Endothelial cell of umbilical vein (primary cell): ENCODE results near the gene ASPHD2. TPM values are rescaled to one million over a fixed set of nuclear protein-coding genes. Genes with fewer than 3 reads are reported as not detected.

Experiments used
- BruUV-seq: library from RNA; stranded (reverse); fragments of 400-500 nt; replicated peaks from 2 replicates; lab custom pipeline; 2021; lab: Mats Ljungman, UMichigan
- CTCF ChIA-PET: fragments of 300-600, 350-600 bp; sonication (Branson Sonifier 250); formaldehyde crosslinking; loops from one replicate; lab custom pipeline; 2021; ENCODE audit warnings: antibody characterized with exemption, inconsistent platforms; lab: Charles Lee
- POLR2A ChIA-PET: fragments of 300-600, 350-600 bp; sonication (Branson Sonifier 250); formaldehyde crosslinking; loops from one replicate; lab custom pipeline; 2021; ENCODE audit warnings: antibody characterized with exemption, inconsistent platforms; lab: Charles Lee
- DNase-seq: peaks from one replicate; pipeline ENCODE4 v3.0.0-alpha.2; 2011; ENCODE audit warnings: low read depth, low spot score
- FAIRE-seq: peaks from 2 replicates; lab custom pipeline; 2011; peaks lifted over from hg19 to GRCh38; lab: Jason Lieb, UNC
- H2AFZ ChIP-seq: 2 replicates; pipeline ENCODE4 v1.6.0; 2012; ENCODE audit warnings: low read depth, low read length, control low read depth, inconsistent platforms
- H3K27ac ChIP-seq: 2 replicates; pipeline ENCODE4 v1.5.1; 2011; ENCODE audit warnings: low read depth, mild to moderate bottlenecking, control low read depth, low read length, moderate library complexity; ENCODE audit not compliant: insufficient read depth
- H3K27me3 ChIP-seq, 2 experiments: 2 replicates each; pipeline versions ENCODE4 v1.6.0 to v1.6.1; 2011; ENCODE audit warnings: low read length in 2 of 2, mixed read lengths in 1 of 2; ENCODE audit not compliant: control insufficient read depth in 2 of 2, insufficient read depth in 2 of 2
- H3K36me3 ChIP-seq, 2 experiments: 2 replicates in 1 of 2; 3 replicates in 1 of 2; pipeline ENCODE4 v1.5.1; 2011; ENCODE audit warnings: low read length in 2 of 2, mild to moderate bottlenecking in 1 of 2, moderate library complexity in 1 of 2; ENCODE audit not compliant: control insufficient read depth in 2 of 2, insufficient read depth in 2 of 2; ENCODE audit errors: extremely low read depth in 1 of 2
- H3K4me1 ChIP-seq: 3 replicates; pipeline ENCODE4 v1.5.1; 2011; ENCODE audit warnings: mild to moderate bottlenecking, low read length; ENCODE audit not compliant: control insufficient read depth, insufficient read depth; ENCODE audit errors: extremely low read depth
- H3K4me2 ChIP-seq: 2 replicates; pipeline ENCODE4 v1.6.1; 2011; ENCODE audit warnings: low read length, control low read depth, mixed read lengths; ENCODE audit not compliant: insufficient read depth
- H3K4me3 ChIP-seq, 3 experiments: fragments of 200-600 bp in 1 of 3; sonication (generic), shearing (Covaris generic) in 1 of 3; replicated peaks in 1 of 3; 2 replicates each; pipeline ENCODE4 v1.5.1; 2011 to 2016; ENCODE audit warnings: control low read depth in 3 of 3, low read length in 3 of 3, mild to moderate bottlenecking in 2 of 3, inconsistent platforms in 1 of 3, low read depth in 1 of 3, moderate library complexity in 1 of 3; ENCODE audit not compliant: insufficient read depth in 1 of 3
- H3K79me2 ChIP-seq: 2 replicates; pipeline ENCODE4 v1.6.0; 2012; ENCODE audit warnings: low read length, inconsistent platforms; ENCODE audit not compliant: control insufficient read depth, insufficient read depth
- H3K9ac ChIP-seq: replicated peaks from 2 replicates; pipeline ENCODE3; 2011; ENCODE audit warnings: low read length, control low read depth; ENCODE audit not compliant: insufficient read depth; ENCODE audit errors: extremely low read depth
- H3K9me1 ChIP-seq: replicated peaks from 3 replicates; pipeline ENCODE4 v1.6.0; 2011; ENCODE audit warnings: mild to moderate bottlenecking, low read length; ENCODE audit not compliant: control insufficient read depth, insufficient read depth; ENCODE audit errors: extremely low read depth
- H3K9me3 ChIP-seq: replicated peaks from 2 replicates; pipeline ENCODE4 v1.5.1; 2012; ENCODE audit warnings: low read length, inconsistent platforms; ENCODE audit not compliant: control insufficient read depth, insufficient read depth
- H4K20me1 ChIP-seq: replicated peaks from 2 replicates; pipeline ENCODE3; 2011; ENCODE audit warnings: mild to moderate bottlenecking, low read length; ENCODE audit not compliant: control insufficient read depth, insufficient read depth; ENCODE audit errors: extremely low read depth
- EZH2 ChIP-seq: IDR thresholded peaks from 2 replicates; pipeline ENCODE4 v1.6.1; 2012; ENCODE audit warnings: borderline replicate concordance, low read depth, mild to moderate bottlenecking, moderate library complexity, low read length, inconsistent platforms; ENCODE audit not compliant: severe bottlenecking
- FOS ChIP-seq: IDR thresholded peaks from 2 replicates; pipeline ENCODE4 v1.6.1; 2011; ENCODE audit warnings: mild to moderate bottlenecking, low read length, moderate library complexity, borderline replicate concordance; ENCODE audit not compliant: insufficient read depth
- GATA2 ChIP-seq: IDR thresholded peaks from 2 replicates; pipeline ENCODE4 v1.7.0; 2011; ENCODE audit warnings: low read depth, mild to moderate bottlenecking, moderate library complexity, mixed read lengths, low read length; ENCODE audit not compliant: insufficient read length, insufficient read depth
- JUN ChIP-seq: IDR thresholded peaks from 2 replicates; pipeline ENCODE4 v1.6.1; 2011; ENCODE audit warnings: borderline replicate concordance, low read depth; ENCODE audit not compliant: insufficient read length, insufficient read depth
- MYC ChIP-seq: IDR thresholded peaks from one replicate; pipeline ENCODE4 v1.6.1; 2011; ENCODE audit warnings: mild to moderate bottlenecking, low read depth, low read length
- POLR2A ChIP-seq: IDR thresholded peaks from 2 replicates; pipeline ENCODE4 v1.6.1; 2012; ENCODE audit warnings: low read depth, mild to moderate bottlenecking, control low read depth, low read length
- POLR2AphosphoS5 ChIP-seq: IDR thresholded peaks from 2 replicates; pipeline ENCODE4 v1.6.1; 2012; ENCODE audit warnings: low read depth, mild to moderate bottlenecking, control low read depth, low read length, moderate library complexity; ENCODE audit not compliant: insufficient read depth
- dilution Hi-C: fragments of 300-500 bp; cut with MboI; formaldehyde crosslinking; loops from one replicate; pipeline ENCODE4 v1.15.0; 2019; ENCODE audit warnings: low sequenced_read_pairs; ENCODE audit not compliant: extremely low pct_ligation_motif_present
- intact Hi-C: fragments of 100-400 bp; cut with micrococcal nuclease; formaldehyde crosslinking; loops from one replicate; pipeline ENCODE4 v1.10.0; 2022
- polyA plus RNA-seq, 4 experiments: library from polyadenylated mRNA; depleted of rRNA in 3 of 4; stranded (reverse) in 3 of 4; unstranded in 1 of 4; fragments of >200 nt; gene quantifications; 2 replicates each; pipeline versions ENCODE4 v1.2.1 to v1.2.3, GENCODE V29; 2011 to 2012; ENCODE audit warnings: missing spikeins in 1 of 4
- total RNA-seq: library from RNA; stranded (reverse); gene quantifications from 2 replicates; pipeline ENCODE4 v1.2.3, GENCODE V29; 2021
- TF ChIP-seq, protein P1 (sequence below), 2 donors: IDR thresholded peaks; 1 replicate in 1 of 2; 2 replicates in 1 of 2; pipeline ENCODE4 v1.5.1; 2011; ENCODE audit warnings: low read length in 2 of 2, mild to moderate bottlenecking in 2 of 2, moderate library complexity in 2 of 2, control low read depth in 1 of 2, inconsistent platforms in 1 of 2, low read depth in 1 of 2; ENCODE audit not compliant: insufficient read depth in 1 of 2; ENCODE audit errors: extremely low read depth in 1 of 2
- TF ChIP-seq, protein P2 (sequence below): IDR thresholded peaks from 2 replicates; pipeline ENCODE4 v1.6.1; 2011; ENCODE audit not compliant: insufficient read depth, insufficient read length

Gene ASPHD2
- total and polyA plus RNA-seq, 2 donors (not counting 3 experiments of a cell fraction or from before 2014, with no cell fraction given): 4.8 to 5.5 TPM

GRCh38 chr22:26450453-26451185 lies 21.6 kb downstream of the ASPHD2 start:
- no peaks in the 10 kb centered on the region for H3K9me1 ChIP-seq
- no peak overlapping the region for H2AFZ ChIP-seq
- H3K9ac ChIP-seq: no peak overlapping the region
- no peaks in the 10 kb centered on the region for H3K79me2 ChIP-seq
- no peak overlapping the region for H3K4me2 ChIP-seq
- H3K4me3 ChIP-seq: no peak overlapping the region
- H3K36me3 ChIP-seq: peaks cover 2 to 14% of the 10 kb centered on the region in 2 experiments
- ChIA-PET POLR2A (interaction anchor here (0.6 kb wide), 1 partner anchor 736 kb away, joined by 3 read pairs; no protein-coding TSS in a partner anchor), CTCF (no interaction called here)
- no peaks in the 10 kb centered on the region for H3K4me1 ChIP-seq
- no peaks in the 10 kb centered on the region for H3K9me3 ChIP-seq
- no peak overlapping the region for H3K27ac ChIP-seq
- FAIRE-seq (no peak), DNase-seq (no peak)
- no peaks in the 10 kb centered on the region for H3K27me3 ChIP-seq
- intact Hi-C loops (no loop called here), dilution Hi-C loops (no loop called here)
- TF ChIP-seq FOS (no peak), POLR2AphosphoS5 (no peak), JUN (no peak), MYC (no peak)
- no TSS peak for BruUV-seq
- no peaks in the 10 kb centered on the region for H4K20me1 ChIP-seq

- Histone ChIP-seq H3K27ac (no peak overlapping the region), H3K79me2 (no peaks in the 10 kb centered on the region), H3K9me1 (no peaks in the 10 kb centered on the region), H4K20me1 (no peaks in the 10 kb centered on the region), H3K9me3 (no peaks in the 10 kb centered on the region), H2AFZ (no peak overlapping the region), H3K4me2 (no peak overlapping the region), H3K4me3 (no peak overlapping the region), H3K27me3 (no peaks in the 10 kb centered on the region), H3K4me1 (no peaks in the 10 kb centered on the region), H3K9ac (no peak overlapping the region), H3K36me3 (peaks cover 6 to 14% of the 10 kb centered on the region in 2 experiments)
- BruUV-seq: no TSS peak
- ChIA-PET POLR2A (no interaction called here), CTCF (interaction anchor here (0.9 to 1.1 kb wide), 2 partner anchors 9 to 22 kb away, joined by 3 to 4 read pairs; no protein-coding TSS in a partner anchor)
- TF ChIP-seq POLR2AphosphoS5: no peak
- no peak for TF ChIP-seq EZH2
- no peak for TF ChIP-seq GATA2
- TF ChIP-seq, protein P1, sequence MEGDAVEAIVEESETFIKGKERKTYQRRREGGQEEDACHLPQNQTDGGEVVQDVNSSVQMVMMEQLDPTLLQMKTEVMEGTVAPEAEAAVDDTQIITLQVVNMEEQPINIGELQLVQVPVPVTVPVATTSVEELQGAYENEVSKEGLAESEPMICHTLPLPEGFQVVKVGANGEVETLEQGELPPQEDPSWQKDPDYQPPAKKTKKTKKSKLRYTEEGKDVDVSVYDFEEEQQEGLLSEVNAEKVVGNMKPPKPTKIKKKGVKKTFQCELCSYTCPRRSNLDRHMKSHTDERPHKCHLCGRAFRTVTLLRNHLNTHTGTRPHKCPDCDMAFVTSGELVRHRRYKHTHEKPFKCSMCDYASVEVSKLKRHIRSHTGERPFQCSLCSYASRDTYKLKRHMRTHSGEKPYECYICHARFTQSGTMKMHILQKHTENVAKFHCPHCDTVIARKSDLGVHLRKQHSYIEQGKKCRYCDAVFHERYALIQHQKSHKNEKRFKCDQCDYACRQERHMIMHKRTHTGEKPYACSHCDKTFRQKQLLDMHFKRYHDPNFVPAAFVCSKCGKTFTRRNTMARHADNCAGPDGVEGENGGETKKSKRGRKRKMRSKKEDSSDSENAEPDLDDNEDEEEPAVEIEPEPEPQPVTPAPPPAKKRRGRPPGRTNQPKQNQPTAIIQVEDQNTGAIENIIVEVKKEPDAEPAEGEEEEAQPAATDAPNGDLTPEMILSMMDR (IDR thresholded peaks at IDR 0.05; ENCODE audit: extremely low read depth in 1 of 2, insufficient read depth in 1 of 2, low read depth in 1 of 2, low read length in 2 of 2): no peak
- no peak for TF ChIP-seq JUN
- no peak for TF ChIP-seq FOS
- no peak for TF ChIP-seq MYC
- TF ChIP-seq, protein P2, sequence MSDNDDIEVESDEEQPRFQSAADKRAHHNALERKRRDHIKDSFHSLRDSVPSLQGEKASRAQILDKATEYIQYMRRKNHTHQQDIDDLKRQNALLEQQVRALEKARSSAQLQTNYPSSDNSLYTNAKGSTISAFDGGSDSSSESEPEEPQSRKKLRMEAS: no peak
- no peak for TF ChIP-seq POLR2A
- intact Hi-C loops: no loop called here
- DNase-seq (no peak), FAIRE-seq (no peak)
- dilution Hi-C loops: no loop called here
These were observed 23.4 kb downstream of the ASPHD2 start for GRCh38 chr22:26452236-26453016.
